ENCODE data around the gene SAMD1. TPM values are rescaled to one million over a fixed set of nuclear protein-coding genes. Genes with fewer than 3 reads are reported as not detected.

The SAMD1 gene
- total and polyA plus RNA-seq, 2 of the 13 experiments (the other 11 are each of a cell fraction or from before 2014, with no cell fraction given) = 17.5 to 45.0 TPM

DNA sequence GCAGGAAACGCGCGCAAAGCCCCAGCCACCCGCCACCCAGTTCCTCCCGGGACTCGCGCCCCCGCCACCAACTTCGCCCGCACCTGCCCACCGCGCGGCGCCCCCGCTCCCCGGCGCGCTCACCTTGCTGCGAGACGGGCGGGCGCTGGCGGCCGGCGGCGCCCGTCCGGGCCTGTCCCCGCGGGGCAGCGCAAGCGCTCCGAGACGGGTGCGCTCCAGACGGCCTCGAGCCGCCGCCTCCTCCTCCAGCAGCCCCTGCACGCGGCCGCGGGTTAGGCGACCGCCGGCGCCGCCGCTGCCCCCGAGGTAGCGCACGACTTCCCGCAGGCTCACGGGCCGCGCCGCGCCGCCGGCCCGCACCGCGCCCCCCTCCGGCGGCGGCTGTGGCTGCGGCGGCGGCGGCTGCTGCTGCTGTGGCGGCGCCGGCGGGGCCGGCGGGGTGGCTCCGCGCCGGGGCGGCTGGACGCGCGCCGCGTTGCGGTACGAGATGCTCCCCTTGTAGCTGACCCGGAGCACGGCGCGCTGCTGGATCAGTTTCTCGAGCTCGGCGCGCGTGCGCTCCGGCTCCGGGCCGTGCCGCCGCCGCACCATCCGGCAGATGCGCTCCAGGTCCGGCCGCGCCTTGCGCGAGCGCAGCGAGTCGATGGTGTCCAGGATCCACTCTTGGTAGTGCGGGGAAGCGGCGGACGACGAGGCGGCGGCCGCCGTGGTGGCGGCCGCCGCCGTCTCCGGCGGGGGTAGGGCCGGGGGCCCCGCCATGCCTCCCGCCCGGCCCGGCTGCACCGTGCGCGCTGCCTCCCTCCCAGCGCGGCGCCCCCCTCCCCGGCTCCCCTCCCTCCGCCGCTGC, 666 bp downstream of the SAMD1 start (continued):
- TF ChIP-seq, protein P1, sequence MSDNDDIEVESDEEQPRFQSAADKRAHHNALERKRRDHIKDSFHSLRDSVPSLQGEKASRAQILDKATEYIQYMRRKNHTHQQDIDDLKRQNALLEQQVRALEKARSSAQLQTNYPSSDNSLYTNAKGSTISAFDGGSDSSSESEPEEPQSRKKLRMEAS (IDR thresholded peaks at IDR 0.05) = peak; percentile 42; the same call in 1 of the 2 replicates
- no peak for TF ChIP-seq ZC3H13 (CRISPR knock-in tag; IDR thresholded peaks at IDR 0.05)
- TF ChIP-seq RAD21 (CRISPR knock-in tag; IDR thresholded peaks at IDR 0.05) = peak; percentile 11; the same call in 1 of the 2 replicates
- peak; percentile 87 for TF ChIP-seq HNRNPLL (IDR thresholded peaks at IDR 0.05; ENCODE audit: low read depth, low read length, poor library complexity, severe bottlenecking)
- TF ChIP-seq ZMYM2 (CRISPR knock-in tag; IDR thresholded peaks at IDR 0.05) = no peak
- no peak for TF ChIP-seq ZNF878 (CRISPR knock-in tag; IDR thresholded peaks at IDR 0.05)
- TF ChIP-seq HMG20A (CRISPR knock-in tag; IDR thresholded peaks at IDR 0.05; ENCODE audit: borderline replicate concordance) = no peak
- TF ChIP-seq, protein P2, sequence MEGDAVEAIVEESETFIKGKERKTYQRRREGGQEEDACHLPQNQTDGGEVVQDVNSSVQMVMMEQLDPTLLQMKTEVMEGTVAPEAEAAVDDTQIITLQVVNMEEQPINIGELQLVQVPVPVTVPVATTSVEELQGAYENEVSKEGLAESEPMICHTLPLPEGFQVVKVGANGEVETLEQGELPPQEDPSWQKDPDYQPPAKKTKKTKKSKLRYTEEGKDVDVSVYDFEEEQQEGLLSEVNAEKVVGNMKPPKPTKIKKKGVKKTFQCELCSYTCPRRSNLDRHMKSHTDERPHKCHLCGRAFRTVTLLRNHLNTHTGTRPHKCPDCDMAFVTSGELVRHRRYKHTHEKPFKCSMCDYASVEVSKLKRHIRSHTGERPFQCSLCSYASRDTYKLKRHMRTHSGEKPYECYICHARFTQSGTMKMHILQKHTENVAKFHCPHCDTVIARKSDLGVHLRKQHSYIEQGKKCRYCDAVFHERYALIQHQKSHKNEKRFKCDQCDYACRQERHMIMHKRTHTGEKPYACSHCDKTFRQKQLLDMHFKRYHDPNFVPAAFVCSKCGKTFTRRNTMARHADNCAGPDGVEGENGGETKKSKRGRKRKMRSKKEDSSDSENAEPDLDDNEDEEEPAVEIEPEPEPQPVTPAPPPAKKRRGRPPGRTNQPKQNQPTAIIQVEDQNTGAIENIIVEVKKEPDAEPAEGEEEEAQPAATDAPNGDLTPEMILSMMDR (CRISPR knock-in tag; IDR thresholded peaks at IDR 0.05) = 0 out of 2 replicates have a peak, but pooled peaks have one; percentile 25
- no peak for TF ChIP-seq U2AF1 (optimal IDR thresholded peaks at IDR 0.05; ENCODE audit: low read depth, low read length)
- TF ChIP-seq GTF3A (CRISPR knock-in tag; conservative IDR thresholded peaks at IDR 0.05) = no peak
- no peak for TF ChIP-seq ZNF569 (CRISPR knock-in tag; IDR thresholded peaks at IDR 0.05; ENCODE audit: borderline replicate concordance)
- peak; percentile 40; the same call in 1 of the 2 replicates for TF ChIP-seq UBTF (CRISPR knock-in tag; IDR thresholded peaks at IDR 0.05)
- no peak for TF ChIP-seq TP53 (CRISPR knock-in tag; conservative IDR thresholded peaks at IDR 0.05)
- no peak for TF ChIP-seq ZNF782 (CRISPR knock-in tag; IDR thresholded peaks at IDR 0.05; ENCODE audit: borderline replicate concordance)
- TF ChIP-seq PATZ1 (CRISPR knock-in tag; IDR thresholded peaks at IDR 0.05) = 0 out of 2 replicates have a peak, but pooled peaks have one; percentile 45
- peak; percentile 19; the same call in 1 of the 2 replicates for TF ChIP-seq TMF1 (CRISPR knock-in tag; IDR thresholded peaks at IDR 0.05; ENCODE audit: low read depth)
- TF ChIP-seq YY1 (IDR thresholded peaks at IDR 0.05; ENCODE audit: insufficient read depth, insufficient replicate concordance, low read depth, low read length) = peak; percentile 31
- peak; percentile 26; the same call in 1 of the 2 replicates for TF ChIP-seq ZFX (CRISPR knock-in tag; IDR thresholded peaks at IDR 0.05; ENCODE audit: low read depth)
- TF ChIP-seq TBX2 (CRISPR knock-in tag; IDR thresholded peaks at IDR 0.05; ENCODE audit: borderline replicate concordance) = no peak
- TF ChIP-seq, protein P3, sequence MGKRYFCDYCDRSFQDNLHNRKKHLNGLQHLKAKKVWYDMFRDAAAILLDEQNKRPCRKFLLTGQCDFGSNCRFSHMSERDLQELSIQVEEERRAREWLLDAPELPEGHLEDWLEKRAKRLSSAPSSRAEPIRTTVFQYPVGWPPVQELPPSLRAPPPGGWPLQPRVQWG (CRISPR knock-in tag; IDR thresholded peaks at IDR 0.05; ENCODE audit: borderline replicate concordance, low read depth) = no peak
- no peak for TF ChIP-seq RAD51 (IDR thresholded peaks at IDR 0.05; ENCODE audit: borderline replicate concordance)
- TF ChIP-seq HOXA5 (CRISPR knock-in tag; IDR thresholded peaks at IDR 0.05) = no peak
